ENCODE measurements around the gene KLF5.
"Not testable (repeated sequence)": the region's sequence is repeated elsewhere in the genome, so short reads cannot be mapped to it uniquely, and the experiment has no call there.

The KLF5 gene

GRCh38 chr13:73036566-73036965 lies 22.2 kb upstream of the KLF5 start:
- no peak overlapping the region for H3K4me3 ChIP-seq (ENCODE audit: low read depth, low read length)
- TF ChIP-seq, protein P1, sequence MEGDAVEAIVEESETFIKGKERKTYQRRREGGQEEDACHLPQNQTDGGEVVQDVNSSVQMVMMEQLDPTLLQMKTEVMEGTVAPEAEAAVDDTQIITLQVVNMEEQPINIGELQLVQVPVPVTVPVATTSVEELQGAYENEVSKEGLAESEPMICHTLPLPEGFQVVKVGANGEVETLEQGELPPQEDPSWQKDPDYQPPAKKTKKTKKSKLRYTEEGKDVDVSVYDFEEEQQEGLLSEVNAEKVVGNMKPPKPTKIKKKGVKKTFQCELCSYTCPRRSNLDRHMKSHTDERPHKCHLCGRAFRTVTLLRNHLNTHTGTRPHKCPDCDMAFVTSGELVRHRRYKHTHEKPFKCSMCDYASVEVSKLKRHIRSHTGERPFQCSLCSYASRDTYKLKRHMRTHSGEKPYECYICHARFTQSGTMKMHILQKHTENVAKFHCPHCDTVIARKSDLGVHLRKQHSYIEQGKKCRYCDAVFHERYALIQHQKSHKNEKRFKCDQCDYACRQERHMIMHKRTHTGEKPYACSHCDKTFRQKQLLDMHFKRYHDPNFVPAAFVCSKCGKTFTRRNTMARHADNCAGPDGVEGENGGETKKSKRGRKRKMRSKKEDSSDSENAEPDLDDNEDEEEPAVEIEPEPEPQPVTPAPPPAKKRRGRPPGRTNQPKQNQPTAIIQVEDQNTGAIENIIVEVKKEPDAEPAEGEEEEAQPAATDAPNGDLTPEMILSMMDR (IDR thresholded peaks at IDR 0.05; ENCODE audit: low read depth, low read length), result no peak

GRCh38 chr13:73038064-73038463 lies 20.7 kb upstream of the KLF5 start:
- TF ChIP-seq, protein P1 (IDR thresholded peaks at IDR 0.05; ENCODE audit: low read depth, low read length), result no peak
- no peak overlapping the region for H3K4me3 ChIP-seq (ENCODE audit: low read depth, low read length)

GRCh38 chr13:73039201-73040108 lies 19.4 kb upstream of the KLF5 start:
- no peak overlapping the region for H3K4me3 ChIP-seq (ENCODE audit: low read depth, low read length)
- TF ChIP-seq, protein P1 (IDR thresholded peaks at IDR 0.05; ENCODE audit: low read depth, low read length), result no peak

DNA sequence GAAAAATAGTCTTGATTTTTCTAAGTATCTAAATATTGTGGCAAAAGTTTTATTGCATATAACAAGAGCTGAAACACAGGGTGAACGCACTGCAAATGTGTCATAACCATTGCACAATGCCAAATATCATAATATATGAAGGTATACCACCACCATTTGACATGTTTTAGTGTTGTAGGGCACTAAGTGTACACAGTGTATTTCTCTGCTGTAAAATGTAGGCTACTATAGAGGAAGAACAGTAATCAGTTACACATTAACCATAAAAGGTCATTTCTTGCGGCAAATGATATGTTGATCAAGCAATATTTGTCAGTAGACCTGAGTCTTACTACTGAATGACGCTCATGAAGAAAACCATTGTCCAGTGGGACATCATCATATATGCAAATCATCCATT lies 18.3 kb upstream of the KLF5 start:
- H3K4me3 ChIP-seq (ENCODE audit: low read depth, low read length), result no peak overlapping the region
- TF ChIP-seq, protein P1 (IDR thresholded peaks at IDR 0.05; ENCODE audit: low read depth, low read length), result no peak

DNA sequence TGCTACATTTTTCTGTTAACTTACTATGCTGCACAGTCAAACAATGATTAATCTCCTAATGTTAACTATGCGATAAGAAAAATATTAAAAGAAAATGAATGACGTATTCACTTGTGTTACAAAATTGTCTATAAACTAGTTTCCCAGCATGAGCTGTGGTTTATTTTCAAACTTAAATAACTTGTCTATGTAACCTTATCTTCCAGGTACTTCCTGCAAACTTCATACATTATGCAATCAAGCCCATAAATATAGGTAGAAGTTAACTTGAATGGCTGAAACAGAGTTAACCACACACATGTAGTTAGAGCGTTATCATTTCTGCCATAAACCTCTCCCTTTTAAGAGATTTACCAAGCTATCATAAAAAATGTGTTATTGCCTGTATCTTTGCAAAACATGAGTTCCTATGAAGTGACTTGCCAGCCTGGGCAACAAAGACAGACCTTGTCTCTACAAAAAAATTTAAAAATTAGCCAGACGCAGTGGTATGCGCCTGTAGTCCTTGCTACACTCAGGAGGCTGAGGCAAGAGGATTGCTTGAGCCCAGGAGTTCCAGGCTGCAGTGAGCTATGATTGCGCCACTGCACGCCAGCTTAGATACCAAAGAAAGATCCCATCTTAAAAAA lies 17.7 kb upstream of the KLF5 start:
- TF ChIP-seq, protein P1 (IDR thresholded peaks at IDR 0.05; ENCODE audit: low read depth, low read length), result no peak
- H3K4me3 ChIP-seq (ENCODE audit: low read depth, low read length), result no peak overlapping the region

DNA sequence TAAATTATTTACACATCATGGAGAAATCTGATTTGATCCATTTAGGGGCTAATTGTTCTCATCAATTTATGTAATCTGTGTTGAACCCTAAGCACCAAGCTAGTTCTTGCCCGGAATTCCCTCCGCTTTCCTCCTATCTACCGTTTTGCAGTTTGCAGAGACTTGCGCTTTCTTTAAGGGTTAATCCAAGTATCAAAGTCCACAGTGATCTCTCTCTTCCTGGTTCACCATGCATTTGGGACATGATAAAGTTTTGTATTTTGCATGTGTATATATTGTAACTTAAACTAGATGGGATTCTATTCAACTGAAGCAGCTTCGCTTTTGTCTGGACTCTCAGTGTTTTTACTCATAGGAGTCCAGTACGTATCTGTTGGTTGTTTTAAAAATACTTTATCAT lies 13.8 kb upstream of the KLF5 start:
- H3K4me3 ChIP-seq (ENCODE audit: low read depth, low read length), result no peak overlapping the region
- TF ChIP-seq, protein P1 (IDR thresholded peaks at IDR 0.05; ENCODE audit: low read depth, low read length), result no peak

DNA sequence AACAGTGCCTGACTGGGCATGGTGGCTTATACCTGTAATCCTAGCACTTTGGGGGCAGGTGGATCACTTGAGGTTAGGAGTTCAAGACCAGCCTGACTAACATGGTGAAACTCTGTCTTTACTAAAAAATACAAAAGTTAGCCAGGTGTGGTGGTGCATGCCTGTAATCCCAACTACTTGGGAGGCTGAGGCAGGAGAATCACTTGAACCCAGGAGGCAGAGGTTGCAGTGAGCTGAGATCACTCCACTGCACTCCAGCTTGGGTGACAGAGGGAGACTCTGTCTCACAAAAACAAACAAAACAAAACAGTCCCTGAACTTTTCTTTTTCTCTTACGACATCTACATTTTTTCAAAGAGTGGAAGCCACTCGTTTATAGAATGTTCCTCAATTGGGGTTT lies 10.2 kb upstream of the KLF5 start:
- H3K4me3 ChIP-seq (ENCODE audit: low read depth, low read length), result not testable (repeated sequence)
